OCI-M1 (cell line): ENCODE data around the gene SLC39A9.

Source experiments
- DNase-seq: peaks from one replicate; lab custom pipeline; 2025; lab: John Stamatoyannopoulos, UW

Gene SLC39A9

GRCh38 chr14:69398053-69398817 lies at the start of gene SLC39A9, which contains the start of gene ERH:
SLC39A9 (plus strand) TSS chr14:69398692; CDS start chr14:69399370, 678 bp downstream.
ERH (minus strand) TSS chr14:69398299; CDS start chr14:69398233, 66 bp downstream.
- DNase-seq, result peak; percentile 96

GRCh38 chr14:69349091-69349777 lies 49.3 kb upstream of the SLC39A9 start:
- no peak for DNase-seq

GRCh38 chr14:69350892-69351291 lies 47.6 kb upstream of the SLC39A9 start:
- no peak for DNase-seq

- DNase-seq, result peak; percentile 5
Observed at GRCh38 chr14:69351385-69351784, 47.1 kb upstream of the SLC39A9 start.

- DNase-seq, result no peak
Observed at GRCh38 chr14:69351911-69352310, 46.6 kb upstream of the SLC39A9 start.

GRCh38 chr14:69353168-69353567 lies 45.3 kb upstream of the SLC39A9 start:
- no peak for DNase-seq

GRCh38 chr14:69354383-69355153 lies 43.9 kb upstream of the SLC39A9 start:
- DNase-seq, result peak; percentile 61

- no peak for DNase-seq
Observed at GRCh38 chr14:69355154-69355597, 43.3 kb upstream of the SLC39A9 start.

- DNase-seq, result no peak
Observed at GRCh38 chr14:69355607-69356281, 42.7 kb upstream of the SLC39A9 start.

GRCh38 chr14:69356903-69357543 lies 41.5 kb upstream of the SLC39A9 start:
- DNase-seq, result no peak

- DNase-seq, result no peak
Observed at GRCh38 chr14:69357544-69358200, 40.8 kb upstream of the SLC39A9 start.

- DNase-seq, result no peak
Observed at GRCh38 chr14:69358233-69358963, 40.1 kb upstream of the SLC39A9 start.

- DNase-seq, result no peak
Observed at GRCh38 chr14:69358966-69359365, 39.5 kb upstream of the SLC39A9 start.

GRCh38 chr14:69360438-69361108 lies 37.9 kb upstream of the SLC39A9 start:
- DNase-seq, result no peak

- DNase-seq, result no peak
Observed at GRCh38 chr14:69363055-69363454, 35.4 kb upstream of the SLC39A9 start.

GRCh38 chr14:69363964-69364363 lies 34.5 kb upstream of the SLC39A9 start:
- no peak for DNase-seq

- DNase-seq, result no peak
Observed at GRCh38 chr14:69364378-69364777, 34.1 kb upstream of the SLC39A9 start.

- DNase-seq, result no peak
Observed at GRCh38 chr14:69366069-69366468, 32.4 kb upstream of the SLC39A9 start.

- DNase-seq, result no peak
Observed at GRCh38 chr14:69366761-69367160, 31.7 kb upstream of the SLC39A9 start.

GRCh38 chr14:69368381-69368780 lies 30.1 kb upstream of the SLC39A9 start:
- DNase-seq, result no peak
